ENCODE results near the gene SCGB1C1. TPM values are rescaled to one million over a fixed set of nuclear protein-coding genes. Genes with fewer than 3 reads are reported as not detected.

Gene SCGB1C1
- total RNA-seq, 2 experiments from 2014 or later = not detected

- Mint-ChIP-seq H3K36me3 (ENCODE audit: low read depth) (peaks cover 58% of the 10 kb centered on the region), H3K4me3 (peak overlapping the region; percentile 96), H3K27me3 (no peaks in the 10 kb centered on the region), H3K27ac (peak overlapping the region; percentile 99), H3K4me1 (ENCODE audit: low read depth) (peaks cover 45% of the 10 kb centered on the region), H3K9me3 (no peaks in the 10 kb centered on the region)
- ChIA-PET POLR2A (interaction anchor here (0.6 to 5.9 kb wide), 11 partner anchors 9 to 310 kb away, joined by 3 to 43 read pairs (median 4); partner anchors contain the start of genes PGGHG, PSMD13 and SIRT3), CTCF (interaction anchor here (1.5 to 2.6 kb wide), 3 partner anchors 27 to 42 kb away, joined by 7 to 8 read pairs (median 8); partner anchors contain the start of genes PSMD13 and SIRT3)
- TF ChIP-seq CTCF (IDR thresholded peaks at IDR 0.05) = no peak
- peak; percentile 64 for ATAC-seq
- peak; percentile 88 for DNase-seq
- intact Hi-C loops (cut with micrococcal nuclease) = no loop called here
Observed at GRCh38 chr11:208181-208916, 15.5 kb downstream of the SCGB1C1 start.

- peak; percentile 1 for ATAC-seq
- POLR2A ChIA-PET = interaction anchor here (0.6 to 5.9 kb wide), 11 partner anchors 9 to 147 kb away, joined by 3 to 43 read pairs (median 4); partner anchors contain the start of genes PGGHG, PSMD13 and SIRT3
- H3K27ac Mint-ChIP-seq = peak overlapping the region; percentile 87
- H3K9me3 Mint-ChIP-seq = no peaks in the 10 kb centered on the region
- H3K4me3 Mint-ChIP-seq = peak overlapping the region; percentile 96
- no peak for TF ChIP-seq CTCF (IDR thresholded peaks at IDR 0.05)
- H3K27me3 Mint-ChIP-seq = no peaks in the 10 kb centered on the region
- CTCF ChIA-PET = interaction anchor here (1.5 to 2.6 kb wide), 3 partner anchors 27 to 42 kb away, joined by 7 to 8 read pairs (median 8); partner anchors contain the start of genes PSMD13 and SIRT3
- H3K4me1 Mint-ChIP-seq (ENCODE audit: low read depth) = peaks cover 40% of the 10 kb centered on the region
- DNase-seq = no peak
- peaks cover 60% of the 10 kb centered on the region for H3K36me3 Mint-ChIP-seq (ENCODE audit: low read depth)
- intact Hi-C loops (cut with micrococcal nuclease) = no loop called here
Observed at GRCh38 chr11:208917-209260, 16.0 kb downstream of the SCGB1C1 start.

- CTCF ChIA-PET = interaction anchor here (1.5 to 1.9 kb wide), 2 partner anchors 26 to 41 kb away, joined by 7 to 8 read pairs; partner anchors contain the start of gene SIRT3
Observed at GRCh38 chr11:209275-210121, 16.6 kb downstream of the SCGB1C1 start.

GRCh38 chr11:210122-210802 lies 17.4 kb downstream of the SCGB1C1 start:
- DNase-seq (no peak), ATAC-seq (no peak)
- Mint-ChIP-seq H3K4me3 (peak overlapping the region; percentile 96), H3K36me3 (ENCODE audit: low read depth) (peaks cover 61% of the 10 kb centered on the region), H3K4me1 (ENCODE audit: low read depth) (peaks cover 30% of the 10 kb centered on the region), H3K27me3 (no peaks in the 10 kb centered on the region), H3K9me3 (no peaks in the 10 kb centered on the region), H3K27ac (peak overlapping the region; percentile 87)
- CTCF ChIA-PET = interaction anchor here (1.5 kb wide), 1 partner anchor 41 kb away, joined by 8 read pairs; no protein-coding TSS in a partner anchor
- intact Hi-C loops (cut with micrococcal nuclease) = no loop called here
- POLR2A ChIA-PET = interaction anchor here (0.6 to 1.0 kb wide), 3 partner anchors 24 to 1767 kb away, joined by 3 to 4 read pairs (median 4); no protein-coding TSS in a partner anchor
- TF ChIP-seq CTCF (IDR thresholded peaks at IDR 0.05) = no peak

More at GRCh38 chr11:209275-210121, 16.6 kb downstream of the SCGB1C1 start:
- H3K27ac Mint-ChIP-seq = peak overlapping the region; percentile 87
- H3K4me1 Mint-ChIP-seq (ENCODE audit: low read depth) = peaks cover 36% of the 10 kb centered on the region
- no peak for TF ChIP-seq CTCF (IDR thresholded peaks at IDR 0.05)
- POLR2A ChIA-PET = interaction anchor here (0.6 to 4.3 kb wide), 11 partner anchors 8 to 1768 kb away, joined by 3 to 15 read pairs (median 4); partner anchors contain the start of gene PGGHG
- ATAC-seq = no peak
- H3K9me3 Mint-ChIP-seq = no peaks in the 10 kb centered on the region
- peaks cover 61% of the 10 kb centered on the region for H3K36me3 Mint-ChIP-seq (ENCODE audit: low read depth)
- intact Hi-C loops (cut with micrococcal nuclease) = no loop called here
- DNase-seq = no peak
- peak overlapping the region; percentile 96 for H3K4me3 Mint-ChIP-seq
- H3K27me3 Mint-ChIP-seq = no peaks in the 10 kb centered on the region
